COR-L47 (cell line): ENCODE results near the gene KRTAP2-2.

Experiments
- DNase-seq: peaks from one replicate; lab custom pipeline; 2025; lab: John Stamatoyannopoulos, UW

The KRTAP2-2 gene

DNA sequence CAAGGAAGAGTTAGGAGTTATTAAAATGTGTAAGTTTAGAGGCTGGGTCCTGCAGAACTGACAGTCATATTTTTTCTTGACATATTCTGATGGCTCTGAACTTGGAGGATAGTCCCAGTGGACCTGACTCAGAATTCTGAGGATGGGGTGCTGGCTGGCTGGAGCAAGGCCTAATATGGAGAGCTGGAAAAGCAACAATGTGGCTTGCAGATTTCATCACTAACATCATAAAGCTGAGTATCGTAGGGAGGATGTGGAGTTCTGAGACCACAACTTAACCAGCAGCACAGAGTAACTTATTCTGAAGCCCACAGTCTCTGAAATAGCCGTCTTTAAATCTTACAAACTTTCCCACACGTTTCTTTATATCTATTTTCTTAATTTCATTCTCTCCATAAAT is 30.3 kb downstream of the KRTAP2-2 start:
- no peak for DNase-seq

DNA sequence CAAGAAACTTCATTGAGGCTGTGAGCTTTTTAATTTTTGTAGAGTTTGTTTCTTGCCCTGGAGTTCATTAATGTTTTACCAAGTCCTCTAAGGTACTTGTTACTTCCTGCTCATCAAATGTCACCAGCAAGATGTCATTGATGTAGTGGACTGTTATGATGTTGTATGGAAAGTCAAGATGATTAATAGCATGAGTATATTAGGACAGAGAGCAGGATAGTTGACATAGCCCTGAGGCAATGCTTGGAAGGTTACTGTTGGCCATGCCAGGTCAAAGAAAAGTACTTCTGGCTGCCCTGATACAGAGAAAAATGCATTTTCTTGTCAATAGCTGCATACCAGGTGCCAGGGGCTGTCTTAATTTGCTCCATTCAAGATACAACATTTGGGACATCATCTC is 34.7 kb downstream of the KRTAP2-2 start:
- no peak for DNase-seq

DNA sequence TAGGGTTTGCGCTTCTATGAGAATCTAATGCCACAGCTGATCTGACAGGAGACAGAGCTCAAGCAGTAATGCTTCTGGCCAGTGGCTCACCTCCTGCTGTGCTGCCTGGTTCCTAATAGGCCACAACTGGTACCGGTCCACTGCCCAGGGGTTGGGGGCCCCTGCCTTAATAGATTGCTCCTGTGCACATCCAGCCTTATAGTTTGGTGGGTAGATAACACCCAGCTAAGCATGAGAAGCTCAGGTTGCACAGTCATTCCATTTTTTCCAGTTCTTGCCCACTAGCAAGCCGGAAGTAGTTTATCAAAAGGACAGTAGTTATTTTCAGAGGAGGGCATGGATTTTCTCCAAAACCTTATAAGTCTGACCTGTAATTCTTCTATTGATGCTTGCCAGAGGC is 35.6 kb downstream of the KRTAP2-2 start:
- no peak for DNase-seq

DNA sequence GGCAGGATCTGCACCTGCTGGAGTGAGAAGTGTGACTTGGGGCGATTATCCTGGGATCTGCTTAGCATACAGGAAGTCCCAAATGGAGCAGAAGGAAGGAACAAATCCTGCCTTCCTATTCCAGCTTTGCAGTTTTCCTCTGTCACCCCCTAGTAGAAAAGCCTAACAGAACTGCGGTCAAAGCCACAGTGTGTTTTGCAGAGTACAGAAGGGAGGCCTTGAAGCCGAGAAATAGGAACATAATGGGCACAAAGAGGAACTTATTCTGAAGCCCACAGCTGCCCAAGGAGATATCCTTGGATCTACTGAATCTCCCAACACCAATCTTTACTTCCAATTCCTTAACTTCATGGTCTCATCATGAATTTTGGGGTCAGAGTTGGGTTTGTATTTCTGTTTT is 36.5 kb downstream of the KRTAP2-2 start:
- no peak for DNase-seq

DNA sequence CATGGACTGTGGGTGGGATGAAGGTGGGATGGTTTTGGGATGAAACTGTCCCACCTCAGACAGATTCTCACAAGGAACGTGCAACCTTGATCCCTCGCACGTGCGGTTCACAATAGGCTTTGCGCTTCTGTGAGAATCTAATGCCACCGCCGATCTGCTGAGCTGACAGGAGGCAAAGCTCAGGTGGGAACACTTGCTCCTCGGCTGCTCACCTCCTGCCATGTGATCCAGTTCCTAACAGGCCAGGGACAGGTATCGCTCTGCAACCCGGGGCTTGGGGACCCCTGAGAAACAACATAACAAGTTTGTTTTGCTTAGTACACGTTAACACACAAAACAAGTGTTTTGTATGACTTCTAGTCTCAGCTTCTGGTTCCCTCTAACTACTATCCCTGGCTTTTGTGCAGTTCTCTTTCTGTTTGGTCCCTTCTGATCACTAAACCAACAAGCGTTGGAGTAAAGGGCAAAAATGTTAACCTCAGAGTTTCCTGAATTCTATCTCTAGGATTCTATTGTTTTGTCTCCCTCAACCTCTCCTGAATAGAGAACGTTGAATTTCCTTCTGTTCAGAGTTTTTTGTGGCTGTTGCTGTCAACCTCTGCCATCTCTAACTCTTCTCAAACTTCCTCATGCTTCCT is 38.3 kb downstream of the KRTAP2-2 start:
- no peak for DNase-seq

DNA sequence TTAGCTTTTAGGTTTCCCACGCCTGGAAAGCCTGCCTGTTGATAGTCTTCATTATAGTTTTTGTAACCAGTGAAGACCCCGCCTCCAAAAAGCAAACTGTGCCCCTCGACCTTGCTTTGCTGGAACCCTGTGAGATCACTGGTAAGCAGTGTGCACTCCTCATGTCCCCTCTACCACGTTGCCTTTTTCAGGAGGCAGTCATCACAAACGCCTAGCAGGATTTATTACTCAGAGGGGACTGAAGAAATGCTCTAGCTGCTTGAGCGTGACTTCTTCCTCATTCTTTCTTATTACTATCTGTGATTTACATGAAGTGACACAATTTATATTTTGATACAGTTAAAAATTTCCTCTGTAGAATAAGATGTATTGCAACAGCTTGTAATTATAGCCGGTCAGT is 39.6 kb downstream of the KRTAP2-2 start:
- no peak for DNase-seq

DNA sequence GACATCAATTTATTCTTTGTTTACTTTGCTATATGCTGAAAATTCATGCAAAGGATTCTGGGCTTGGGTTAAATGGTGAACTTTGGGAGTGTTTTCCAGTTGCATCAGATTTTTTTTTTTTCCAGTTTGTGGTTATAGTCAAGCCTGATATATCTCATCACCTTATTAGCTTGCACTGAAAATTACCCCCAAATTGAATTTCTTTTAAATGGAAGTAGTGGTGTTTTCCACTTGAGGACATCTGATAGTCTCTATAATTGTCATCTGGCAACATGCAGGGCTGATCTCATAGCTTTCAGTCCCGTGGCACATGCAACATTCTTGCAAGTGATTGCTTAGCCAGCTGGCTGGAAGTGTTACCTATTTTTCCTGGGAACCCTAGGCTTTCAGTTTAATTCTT is 41.4 kb downstream of the KRTAP2-2 start:
- DNase-seq = no peak

DNA sequence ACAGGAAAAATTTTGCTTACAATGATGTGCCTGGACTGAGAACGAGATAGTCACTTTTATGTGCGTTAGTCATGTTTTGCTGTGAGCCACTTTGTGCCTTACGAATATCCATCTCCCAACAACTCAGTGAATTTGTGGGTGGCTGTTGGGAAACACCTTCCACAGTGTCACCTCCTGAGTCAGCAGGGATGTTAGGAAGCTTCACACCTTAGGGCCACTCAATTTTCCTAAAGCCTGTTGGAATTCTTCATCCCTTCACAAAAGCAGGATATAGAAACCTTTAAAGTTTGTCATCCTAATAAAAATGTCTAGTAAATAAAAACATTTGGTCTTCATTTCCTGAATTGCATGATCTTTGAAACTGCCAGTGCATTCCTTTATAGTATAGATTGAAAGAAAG is 41.8 kb downstream of the KRTAP2-2 start:
- DNase-seq = no peak

DNA sequence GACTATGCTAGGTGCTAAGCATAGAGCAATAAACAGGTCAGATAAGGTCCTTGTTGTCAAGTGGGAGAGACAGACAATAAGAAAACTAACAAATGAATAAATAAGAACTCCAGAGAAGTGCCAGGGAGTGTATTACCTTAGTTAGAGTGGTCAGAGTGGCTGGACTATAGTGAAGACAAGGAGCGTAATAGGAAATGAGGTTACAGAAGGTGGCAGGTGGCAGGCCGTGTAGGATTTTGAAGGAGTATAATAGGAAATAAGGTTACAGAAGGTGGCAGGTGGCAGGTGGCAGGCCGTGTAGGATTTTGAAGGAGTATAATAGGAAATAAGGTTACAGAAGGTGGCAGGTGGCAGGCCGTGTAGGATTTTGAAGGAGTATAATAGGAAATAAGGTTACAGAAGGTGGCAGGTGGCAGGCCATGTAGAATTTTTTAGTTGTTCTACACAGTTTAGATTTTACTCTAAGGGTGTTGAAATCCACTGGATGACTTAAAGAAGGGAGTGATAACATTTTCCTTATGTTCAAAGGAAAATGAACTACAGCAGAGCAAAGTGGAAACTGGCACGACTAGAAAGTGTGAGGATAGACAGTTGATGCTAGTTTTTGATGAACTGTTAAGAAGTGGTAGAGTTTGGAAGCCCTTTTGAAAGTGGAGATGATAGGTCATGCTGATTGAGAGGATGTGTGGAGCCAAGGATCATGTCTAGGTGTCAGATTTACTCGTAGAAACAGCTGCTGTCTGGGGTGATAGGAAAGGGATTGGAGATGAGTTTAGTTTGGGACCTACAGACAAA is 42.5 kb downstream of the KRTAP2-2 start:
- no peak for DNase-seq

DNA sequence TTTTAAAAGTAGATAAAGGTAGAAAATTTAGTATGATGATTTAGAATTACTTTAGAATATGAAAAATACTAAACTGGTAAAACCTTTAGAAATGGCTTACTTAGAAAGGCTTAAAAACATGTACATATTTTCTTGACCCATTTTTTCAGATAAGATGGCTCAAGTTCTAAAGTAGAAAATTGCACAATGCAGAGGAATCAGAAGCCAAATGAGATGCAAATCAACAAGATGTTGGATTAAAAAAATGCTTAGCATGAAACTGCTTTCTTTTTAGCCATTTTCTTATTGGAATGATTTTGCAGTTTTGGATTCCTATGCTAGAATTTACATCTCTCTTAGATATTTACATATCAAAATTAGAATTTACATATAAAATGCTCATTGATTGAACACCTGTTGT is 44.6 kb downstream of the KRTAP2-2 start:
- DNase-seq = no peak

DNA sequence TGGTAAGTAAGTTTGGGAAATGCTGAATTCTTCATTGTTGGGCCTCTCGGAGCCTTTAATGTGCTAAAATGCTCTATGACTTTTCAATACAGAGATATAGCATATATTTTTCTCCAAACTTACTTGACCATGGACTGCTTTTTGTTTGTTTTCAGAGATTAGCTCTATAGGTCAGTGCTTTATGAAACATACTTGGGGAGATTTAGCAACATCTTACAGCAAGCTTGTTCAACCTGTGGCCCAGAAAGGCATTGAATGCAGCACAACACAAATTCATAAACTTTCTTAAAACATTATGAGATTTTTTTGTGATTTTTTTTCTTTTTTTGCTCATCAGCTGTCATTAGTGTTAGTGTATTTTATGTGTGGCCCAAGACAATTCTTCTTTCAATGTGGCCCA is 45.1 kb downstream of the KRTAP2-2 start:
- DNase-seq = no peak

DNA sequence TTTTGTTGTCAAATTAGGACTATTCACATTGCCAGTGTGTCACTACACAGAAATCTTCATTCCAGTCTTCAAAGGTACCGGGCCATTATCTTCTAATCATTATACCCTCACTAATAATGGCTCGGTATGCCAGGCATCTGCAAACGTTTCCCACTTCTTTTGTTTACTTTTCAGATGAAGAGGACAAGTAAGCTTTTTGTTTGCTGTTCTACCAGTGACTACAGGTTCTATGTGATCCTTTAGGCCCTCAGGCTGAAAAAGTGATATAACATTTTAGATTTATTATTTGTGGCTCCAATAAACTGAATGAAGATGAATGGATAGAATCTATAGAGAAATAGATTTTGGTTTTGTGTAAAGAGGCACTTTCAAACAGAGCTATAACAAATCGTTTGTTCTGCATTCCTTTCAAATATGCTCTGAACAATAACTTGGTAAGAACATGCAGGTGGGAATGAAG is 45.7 kb downstream of the KRTAP2-2 start:
- DNase-seq = no peak

DNA sequence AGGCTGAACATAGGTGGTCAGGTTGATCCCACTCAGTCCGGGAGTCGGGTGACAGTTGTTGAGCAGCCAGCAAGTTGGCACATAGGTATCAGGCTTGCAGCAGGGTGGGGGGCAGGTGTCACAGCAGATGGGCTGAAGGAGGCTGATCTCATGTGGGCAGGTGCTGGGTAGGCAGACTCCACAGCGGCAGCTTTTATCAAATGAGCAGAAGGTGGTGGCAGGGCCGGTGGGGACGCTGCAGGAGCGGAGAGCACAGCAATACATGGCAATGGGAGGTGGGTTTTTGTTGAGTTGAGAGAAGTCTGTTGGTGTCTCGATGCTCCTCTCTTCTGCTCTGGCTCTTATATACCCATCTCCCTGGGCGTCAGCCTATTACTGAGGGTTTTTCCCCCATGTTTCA is 46.2 kb downstream of the KRTAP2-2 start, which contains the start of gene KRTAP3-1:
Gene KRTAP3-1 (minus strand): TSS at position 318 of the 400 bp plus-strand sequence. CDS start 54 bp downstream, at position 264.
- no peak for DNase-seq
